Liver (tissue), 9 donors: ENCODE measurements around the gene RNASE8. TPM values are rescaled to one million over a fixed set of nuclear protein-coding genes. Genes with fewer than 3 reads are reported as not detected.

Experiments
- DNase-seq: peaks from one replicate; pipeline ENCODE4 v3.0.0-alpha.2; 2017; ENCODE audit warnings: low spot score
- H3K27ac ChIP-seq, 2 donors: one replicate each; pipeline ENCODE4 v1.7.0; 2013; ENCODE audit warnings: inconsistent platforms in 2 of 2, low read length in 2 of 2, control low read depth in 1 of 2, low read depth in 1 of 2, mild to moderate bottlenecking in 1 of 2
- H3K27me3 ChIP-seq, 4 donors: one replicate each; pipeline versions ENCODE4 v1.6.1 to v1.7.0; 2013; ENCODE audit warnings: low read length in 3 of 4, inconsistent platforms in 1 of 4, mild to moderate bottlenecking in 1 of 4, moderate library complexity in 1 of 4; ENCODE audit not compliant: control insufficient read depth in 4 of 4, insufficient read depth in 4 of 4
- H3K36me3 ChIP-seq, 4 donors: one replicate each; pipeline versions ENCODE4 v1.6.1 to v1.7.0; 2013; ENCODE audit warnings: low read length in 3 of 4, mild to moderate bottlenecking in 3 of 4, low read depth in 1 of 4, moderate library complexity in 1 of 4; ENCODE audit not compliant: control insufficient read depth in 4 of 4, insufficient read depth in 3 of 4
- H3K4me1 ChIP-seq, 4 donors: one replicate each; pipeline versions ENCODE4 v1.6.1 to v1.7.0; 2013; ENCODE audit warnings: low read length in 3 of 4, mild to moderate bottlenecking in 3 of 4, moderate library complexity in 1 of 4; ENCODE audit not compliant: control insufficient read depth in 4 of 4, insufficient read depth in 4 of 4
- H3K4me3 ChIP-seq, 3 donors: one replicate each; pipeline versions ENCODE4 v1.6.1 to v1.7.0; 2013; ENCODE audit warnings: low read length in 3 of 3, control low read depth in 1 of 3, low read depth in 1 of 3, mild to moderate bottlenecking in 1 of 3
- H3K9ac ChIP-seq, 2 donors: one replicate each; pipeline ENCODE4 v1.7.0; 2013; ENCODE audit warnings: low read length in 2 of 2, mild to moderate bottlenecking in 2 of 2, moderate library complexity in 2 of 2, control low read depth in 1 of 2, low read depth in 1 of 2
- H3K9me3 ChIP-seq, 4 donors: one replicate each; pipeline versions ENCODE4 v1.6.1 to v1.7.0; 2013; ENCODE audit warnings: low read length in 3 of 4; ENCODE audit not compliant: control insufficient read depth in 4 of 4
- ATF3 ChIP-seq: IDR thresholded peaks from 2 replicates; pipeline ENCODE4 v1.6.1; 2016; ENCODE audit warnings: antibody characterized with exemption
- CTCF ChIP-seq: fragments of 150-350 bp; IDR thresholded peaks from 2 replicates; pipeline ENCODE4 v1.5.1; 2017; ENCODE audit warnings: improper control_type of control experiment, low read depth, low read length; ENCODE audit not compliant: missing input control
- EGR1 ChIP-seq, 2 donors: IDR thresholded peaks; 2 replicates each; pipeline ENCODE4 v1.6.1; 2016 to 2018; ENCODE audit warnings: antibody characterized with exemption in 2 of 2, low read depth in 2 of 2
- FOXA1 ChIP-seq: IDR thresholded peaks from 2 replicates; pipeline ENCODE4 v1.6.1; 2016; ENCODE audit warnings: antibody characterized with exemption
- FOXA2 ChIP-seq: IDR thresholded peaks from 2 replicates; pipeline ENCODE4 v1.6.1; 2016; ENCODE audit warnings: antibody characterized with exemption
- GABPA ChIP-seq, 2 donors: IDR thresholded peaks in 1 of 2; conservative IDR thresholded peaks in 1 of 2; 2 replicates each; pipeline ENCODE4 v1.6.1; 2016; ENCODE audit warnings: antibody characterized with exemption in 2 of 2, mild to moderate bottlenecking in 1 of 2, moderate library complexity in 1 of 2
- HNF4A ChIP-seq, 2 donors: conservative IDR thresholded peaks; 2 replicates each; pipeline ENCODE4 v1.6.1; 2016; ENCODE audit warnings: antibody characterized with exemption in 2 of 2, mild to moderate bottlenecking in 2 of 2
- HNF4G ChIP-seq: IDR thresholded peaks from 2 replicates; pipeline ENCODE4 v1.6.1; 2016; ENCODE audit warnings: antibody characterized with exemption
- JUND ChIP-seq, 2 donors: IDR thresholded peaks; 2 replicates each; pipeline ENCODE4 v1.6.1; 2016; ENCODE audit warnings: antibody characterized with exemption in 2 of 2
- MAX ChIP-seq: IDR thresholded peaks from 2 replicates; pipeline ENCODE4 v1.6.1; 2016; ENCODE audit warnings: antibody characterized with exemption
- NR2F2 ChIP-seq: IDR thresholded peaks from 2 replicates; pipeline ENCODE4 v1.6.1; 2016; ENCODE audit warnings: antibody characterized with exemption
- RAD21 ChIP-seq, 2 donors: IDR thresholded peaks; 2 replicates each; pipeline ENCODE4 v1.6.1; 2016; ENCODE audit warnings: antibody characterized with exemption in 2 of 2, mild to moderate bottlenecking in 2 of 2
- REST ChIP-seq: IDR thresholded peaks from 2 replicates; pipeline ENCODE4 v1.6.1; 2016; ENCODE audit warnings: antibody characterized with exemption, mild to moderate bottlenecking
- RXRA ChIP-seq, 2 donors: IDR thresholded peaks; 2 replicates each; pipeline ENCODE4 v1.6.1; 2017 to 2018; ENCODE audit warnings: antibody characterized with exemption in 2 of 2, mild to moderate bottlenecking in 1 of 2
- SP1 ChIP-seq: IDR thresholded peaks from 2 replicates; pipeline ENCODE4 v1.6.1; 2018; ENCODE audit warnings: antibody characterized with exemption, mild to moderate bottlenecking
- TAF1 ChIP-seq: conservative IDR thresholded peaks from 2 replicates; pipeline ENCODE4 v1.6.1; 2016; ENCODE audit warnings: antibody characterized with exemption, mild to moderate bottlenecking
- YY1 ChIP-seq: IDR thresholded peaks from 2 replicates; pipeline ENCODE4 v1.6.1; 2016; ENCODE audit warnings: antibody characterized with exemption, mild to moderate bottlenecking
- ZBTB33 ChIP-seq: IDR thresholded peaks from 2 replicates; pipeline ENCODE4 v1.6.1; 2016; ENCODE audit warnings: antibody characterized with exemption
- WGBS: extraction: QIAGEN DNeasy Blood & Tissue Kit; methylation state at CpG from one replicate; pipeline ENCODE4 v1.1.7; 2013; 5-methylcytosine and 5-hydroxymethylcytosine counted together
- polyA plus RNA-seq, 2 donors: library from polyadenylated mRNA; stranded (reverse) in 1 of 2; unstranded in 1 of 2; fragments of 200-250 nt in 1 of 2; fragments of >200 nt in 1 of 2; fragmentation: Nextera tagmentation in 1 of 2; extraction: Ambion mirVana in 1 of 2; gene quantifications; one replicate each; pipeline versions ENCODE4 v1.2.1 to v1.2.3, GENCODE V29; 2013 to 2015
- total RNA-seq, 2 donors: library from RNA; depleted of rRNA; stranded (reverse); fragments of >200 nt; gene quantifications; one replicate each; pipeline ENCODE4 v1.2.3, GENCODE V29; 2014
- donor health status: healthy.
- donor health status: healthy.
- donor health status: healthy.
- donor health status: healthy.
- donor health status: healthy.

Gene RNASE8
- total and polyA plus RNA-seq, 4 donors = not detected

GRCh38 chr14:21075719-21076437, 18.3 kb downstream of the RNASE8 start:
- Histone ChIP-seq H3K36me3 (peaks cover 8 to 57% (median 31%) of the 10 kb centered on the region in 4 donors), H3K9ac (no peak overlapping the region), H3K4me3 (no peak overlapping the region), H3K27me3 (no peaks in the 10 kb centered on the region), H3K9me3 (no peaks in the 10 kb centered on the region), H3K4me1 (peaks cover 0 to 20% (median 13%) of the 10 kb centered on the region in 4 donors), H3K27ac (no peak overlapping the region)
- no peak for DNase-seq
- WGBS = 89% methylated on average over 9 of the region's 9 CpGs
- no peak for TF ChIP-seq EGR1 (IDR thresholded peaks at IDR 0.05; ENCODE audit: low read depth in 2 of 2)
- no peak for TF ChIP-seq JUND (IDR thresholded peaks at IDR 0.05)
- no peak for TF ChIP-seq YY1
- no peak for TF ChIP-seq GABPA (IDR thresholded peaks at IDR 0.05 in 1 of 2, conservative IDR thresholded peaks at IDR 0.05 in 1 of 2)
- TF ChIP-seq HNF4A (conservative IDR thresholded peaks at IDR 0.05) = no peak
- no peak for TF ChIP-seq MAX
- TF ChIP-seq CTCF = no peak
- TF ChIP-seq ATF3 = no peak
- no peak for TF ChIP-seq HNF4G
- no peak for TF ChIP-seq SP1
- no peak for TF ChIP-seq RXRA (IDR thresholded peaks at IDR 0.05)
- TF ChIP-seq REST = no peak
- TF ChIP-seq FOXA1 = no peak
- TF ChIP-seq NR2F2 = no peak
- TF ChIP-seq TAF1 = no peak
- TF ChIP-seq ZBTB33 = no peak
- TF ChIP-seq FOXA2 = no peak
- TF ChIP-seq RAD21 (IDR thresholded peaks at IDR 0.05) = no peak
